Cardiac fibroblast (primary cell): ENCODE results near the gene KDM4F.

Source experiments
- DNase-seq, 2 donors: peaks; one replicate each; pipeline versions ENCODE4 v3.0.0 to v3.0.0-alpha.2; 2010; ENCODE audit warnings: low read depth in 2 of 2
- H3K4me3 ChIP-seq, 2 donors: replicated peaks in 1 of 2; 1 replicate in 1 of 2; 2 replicates in 1 of 2; pipeline ENCODE4 v1.5.1; 2011; ENCODE audit warnings: low read depth in 2 of 2, low read length in 2 of 2, mild to moderate bottlenecking in 2 of 2, moderate library complexity in 1 of 2
- CTCF ChIP-seq: IDR thresholded peaks from one replicate; pipeline ENCODE4 v1.5.1; 2011; ENCODE audit warnings: low read depth, mild to moderate bottlenecking, low read length, inconsistent platforms

Gene KDM4F

GRCh38 chr11:95088946-95089619 is 39.9 kb downstream of the KDM4F start:
- peak overlapping the region; percentile 60 to 76 for H3K4me3 ChIP-seq
- no peak for TF ChIP-seq CTCF
- no peak for DNase-seq

- peak; percentile 6 for TF ChIP-seq CTCF
- H3K4me3 ChIP-seq = peak within 1 kb of the TSS; percentile 76 to 80
These were observed 40.7 kb downstream of the KDM4F start, which contains the start of gene ENDOD1 for GRCh38 chr11:95089620-95090542. TSS of gene ENDOD1 (plus strand) at chr11:95089846. CDS start at chr11:95089928, 82 bp downstream.

GRCh38 chr11:95091663-95092180 is 42.5 kb downstream of the KDM4F start:
- TF ChIP-seq CTCF = no peak
- DNase-seq = no peak
- H3K4me3 ChIP-seq = no peak overlapping the region

More at GRCh38 chr11:95089620-95090542, 40.7 kb downstream of the KDM4F start, which contains the start of gene ENDOD1:
- DNase-seq = peak; percentile 81 to 87

GRCh38 chr11:95092549-95093324 is 43.5 kb downstream of the KDM4F start:
- peak; percentile 67 to 78 for DNase-seq
- peak; percentile 71 for TF ChIP-seq CTCF
- H3K4me3 ChIP-seq = no peak overlapping the region

GRCh38 chr11:95093548-95093947 is 44.3 kb downstream of the KDM4F start:
- no peak overlapping the region for H3K4me3 ChIP-seq
- TF ChIP-seq CTCF = no peak
- no peak for DNase-seq
